Gastroesophageal sphincter (tissue), 4 donors: ENCODE measurements around the gene ELP2. TPM values are rescaled to one million over a fixed set of nuclear protein-coding genes. Genes with fewer than 3 reads are reported as not detected.

Experiments
- ATAC-seq: fragments of 150-250 bp; one replicate; pipeline ENCODE4 v1.9.1; 2016; ENCODE audit warnings: mild to moderate bottlenecking, moderate library complexity
- H3K27ac ChIP-seq, 4 donors: fragments of 200-600 bp; sonication (generic) in 3 of 4; 1 replicate in 3 of 4; 2 replicates in 1 of 4; pipeline ENCODE4 v1.5.1; 2016 to 2019
- H3K27me3 ChIP-seq: fragments of 200-600 bp; sonication (generic); one replicate; pipeline ENCODE4 v1.5.1; 2019
- H3K36me3 ChIP-seq, 2 donors: fragments of 200-600 bp; sonication (generic); one replicate each; pipeline ENCODE4 v1.5.1; 2019; ENCODE audit warnings: control low read depth in 1 of 2
- H3K4me1 ChIP-seq, 3 donors: fragments of 200-600 bp; sonication (generic); 1 replicate in 2 of 3; 2 replicates in 1 of 3; pipeline ENCODE4 v1.5.1; 2016 to 2019; ENCODE audit warnings: control low read depth in 2 of 3
- H3K4me3 ChIP-seq, 2 donors: fragments of 200-600 bp; sonication (generic); one replicate each; pipeline ENCODE4 v1.5.1; 2019; ENCODE audit warnings: mild to moderate bottlenecking in 1 of 2, moderate library complexity in 1 of 2
- H3K9me3 ChIP-seq, 3 donors: fragments of 200-600 bp; sonication (generic); one replicate each; pipeline ENCODE4 v1.5.1; 2017 to 2019; ENCODE audit warnings: control low read depth in 2 of 3
- EP300 ChIP-seq: sonication (generic); formaldehyde crosslinking; IDR thresholded peaks from one replicate; pipeline ENCODE4 v1.6.1; 2017; ENCODE audit warnings: antibody characterized with exemption, mild to moderate bottlenecking
- POLR2A ChIP-seq, 2 donors: fragments of 450-650 bp; IDR thresholded peaks; one replicate each; pipeline ENCODE4 v1.6.1; 2017; ENCODE audit warnings: antibody characterized with exemption in 2 of 2, mild to moderate bottlenecking in 2 of 2, moderate library complexity in 1 of 2
- POLR2AphosphoS5 ChIP-seq: sonication (generic); formaldehyde crosslinking; IDR thresholded peaks from one replicate; pipeline ENCODE4 v1.6.1; 2017; ENCODE audit warnings: antibody characterized with exemption
- WGBS, 2 donors: methylation state at CpG; one replicate each; pipeline ENCODE4 v1.1.5; 2018; ENCODE audit warnings: low coverage in 1 of 2; 5-methylcytosine and 5-hydroxymethylcytosine counted together
- total RNA-seq, 4 donors: library from RNA; depleted of rRNA; stranded (reverse); fragments of >200 nt; gene quantifications; one replicate each; pipeline ENCODE4 v1.1.0, GENCODE V29; 2016
- TF ChIP-seq, protein P1 (sequence below), 4 experiments: fragments of 200-600 bp in 2 of 4; fragments of 450-650 bp in 2 of 4; sonication (generic) in 1 of 4; IDR thresholded peaks; one replicate each; pipeline ENCODE4 v1.5.1; 2017 to 2019; ENCODE audit warnings: antibody characterized with exemption in 4 of 4, mild to moderate bottlenecking in 2 of 4, moderate library complexity in 2 of 4

ELP2 gene
- total RNA-seq, 4 donors from 2014 or later, result 35.6 to 74.1 (median 65.1) TPM

DNA sequence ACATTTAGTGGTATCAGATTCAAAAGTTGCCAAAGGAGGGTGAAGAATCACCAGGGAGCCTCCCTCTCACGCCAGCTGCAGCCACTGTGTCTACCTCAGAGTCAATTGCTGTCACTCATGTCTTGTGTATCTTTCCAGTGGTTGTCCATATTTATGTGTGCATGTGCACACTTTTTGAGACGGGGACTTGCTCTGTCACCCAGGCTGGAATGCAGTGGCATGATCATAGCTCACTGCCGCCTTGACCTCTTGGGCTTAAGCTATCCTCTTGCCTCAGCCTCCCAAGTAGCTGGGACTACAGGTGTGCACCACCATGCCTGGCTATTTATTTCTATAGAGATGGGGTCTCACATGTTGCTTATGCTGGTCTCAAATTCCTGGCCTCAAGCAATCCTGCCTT, 61.6 kb downstream of the ELP2 start:
- 100% methylated on average over 2 to 3 of the region's 3 CpGs for WGBS, 2 donors
- Histone ChIP-seq H3K4me1 (peaks cover 0 to 28% (median 6%) of the 10 kb centered on the region in 3 donors), H3K27me3 (no peaks in the 10 kb centered on the region), H3K9me3 (no peaks in the 10 kb centered on the region), H3K27ac (no peak overlapping the region), H3K36me3 (no peaks in the 10 kb centered on the region), H3K4me3 (no peak overlapping the region)
- no peak for ATAC-seq
- no peak for TF ChIP-seq EP300
- TF ChIP-seq POLR2A (IDR thresholded peaks at IDR 0.05), result no peak
- TF ChIP-seq, protein P1, sequence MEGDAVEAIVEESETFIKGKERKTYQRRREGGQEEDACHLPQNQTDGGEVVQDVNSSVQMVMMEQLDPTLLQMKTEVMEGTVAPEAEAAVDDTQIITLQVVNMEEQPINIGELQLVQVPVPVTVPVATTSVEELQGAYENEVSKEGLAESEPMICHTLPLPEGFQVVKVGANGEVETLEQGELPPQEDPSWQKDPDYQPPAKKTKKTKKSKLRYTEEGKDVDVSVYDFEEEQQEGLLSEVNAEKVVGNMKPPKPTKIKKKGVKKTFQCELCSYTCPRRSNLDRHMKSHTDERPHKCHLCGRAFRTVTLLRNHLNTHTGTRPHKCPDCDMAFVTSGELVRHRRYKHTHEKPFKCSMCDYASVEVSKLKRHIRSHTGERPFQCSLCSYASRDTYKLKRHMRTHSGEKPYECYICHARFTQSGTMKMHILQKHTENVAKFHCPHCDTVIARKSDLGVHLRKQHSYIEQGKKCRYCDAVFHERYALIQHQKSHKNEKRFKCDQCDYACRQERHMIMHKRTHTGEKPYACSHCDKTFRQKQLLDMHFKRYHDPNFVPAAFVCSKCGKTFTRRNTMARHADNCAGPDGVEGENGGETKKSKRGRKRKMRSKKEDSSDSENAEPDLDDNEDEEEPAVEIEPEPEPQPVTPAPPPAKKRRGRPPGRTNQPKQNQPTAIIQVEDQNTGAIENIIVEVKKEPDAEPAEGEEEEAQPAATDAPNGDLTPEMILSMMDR (IDR thresholded peaks at IDR 0.05), result no peak
- TF ChIP-seq POLR2AphosphoS5, result no peak

DNA sequence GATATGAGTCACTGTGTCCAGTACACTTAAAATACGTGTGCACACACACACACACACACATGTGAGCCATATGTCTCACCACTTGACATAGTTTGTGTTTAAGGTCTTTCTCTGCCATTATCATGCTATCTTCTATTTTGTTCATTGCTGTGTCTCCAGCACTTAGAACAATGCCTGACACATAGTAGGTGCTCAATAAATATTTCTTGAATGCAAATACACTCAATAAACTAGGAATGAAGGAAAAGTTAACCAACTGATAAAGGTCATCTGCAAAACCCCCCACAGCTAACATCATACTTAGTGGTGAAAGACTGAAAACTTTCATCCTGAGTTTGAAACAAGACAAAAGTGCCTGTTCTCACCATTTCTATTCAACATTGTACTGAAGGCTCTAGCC, 62.0 kb downstream of the ELP2 start:
- Histone ChIP-seq H3K9me3 (no peaks in the 10 kb centered on the region), H3K4me1 (peaks cover 0 to 24% (median 2%) of the 10 kb centered on the region in 3 donors), H3K4me3 (no peak overlapping the region), H3K27ac (no peak overlapping the region), H3K36me3 (no peaks in the 10 kb centered on the region), H3K27me3 (no peaks in the 10 kb centered on the region)
- no peak for TF ChIP-seq POLR2A (IDR thresholded peaks at IDR 0.05)
- no peak for TF ChIP-seq POLR2AphosphoS5
- TF ChIP-seq, protein P1 (IDR thresholded peaks at IDR 0.05), result no peak
- no peak for TF ChIP-seq EP300
- ATAC-seq, result no peak
- WGBS, 2 donors, result 100% methylated on average over 1 of the region's 1 CpG

DNA sequence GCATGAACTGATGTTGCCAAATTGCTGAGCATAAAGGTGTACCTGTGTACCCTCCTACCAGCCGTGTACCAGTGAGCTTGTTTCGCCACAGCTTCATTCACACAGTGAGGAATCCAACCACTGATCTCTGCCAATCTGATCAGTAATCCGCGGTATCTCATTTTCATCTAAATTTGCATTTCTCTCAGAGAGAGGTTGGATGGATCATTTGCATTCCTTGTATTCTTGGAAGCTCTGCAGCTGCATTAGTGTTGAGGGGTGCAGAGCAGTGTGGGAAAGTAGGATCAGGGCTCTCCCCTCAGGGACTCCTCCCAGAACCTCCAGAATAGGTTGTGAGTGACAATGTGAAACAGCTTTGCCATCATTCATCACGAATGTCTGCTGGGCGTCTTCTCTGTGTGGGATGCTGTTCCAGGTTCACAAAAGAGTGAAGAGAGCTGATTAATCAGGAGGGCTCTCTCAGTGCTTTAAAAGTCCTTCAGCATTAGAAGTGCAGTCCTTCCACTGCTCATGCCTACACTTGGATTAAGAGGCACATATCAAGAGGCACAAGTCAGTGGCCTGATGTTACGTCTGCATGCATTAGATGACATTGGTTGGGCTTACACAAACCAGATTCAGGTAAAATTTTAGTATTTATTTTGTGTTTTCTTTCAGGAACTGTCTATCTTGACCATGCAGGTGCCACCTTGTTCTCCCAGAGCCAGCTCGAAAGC, 65.1 kb downstream of the ELP2 start:
- Histone ChIP-seq H3K36me3 (no peaks in the 10 kb centered on the region), H3K4me1 (peaks cover 0 to 7% (median 0%) of the 10 kb centered on the region in 3 donors), H3K27me3 (no peaks in the 10 kb centered on the region), H3K27ac (no peak overlapping the region), H3K4me3 (no peak overlapping the region), H3K9me3 (no peaks in the 10 kb centered on the region)
- TF ChIP-seq, protein P1 (IDR thresholded peaks at IDR 0.05), result no peak
- TF ChIP-seq POLR2A (IDR thresholded peaks at IDR 0.05) (no peak), EP300 (no peak), POLR2AphosphoS5 (no peak)
- 81 to 91% methylated on average over 7 to 8 of the region's 8 CpGs for WGBS, 2 donors
- ATAC-seq, result no peak

DNA sequence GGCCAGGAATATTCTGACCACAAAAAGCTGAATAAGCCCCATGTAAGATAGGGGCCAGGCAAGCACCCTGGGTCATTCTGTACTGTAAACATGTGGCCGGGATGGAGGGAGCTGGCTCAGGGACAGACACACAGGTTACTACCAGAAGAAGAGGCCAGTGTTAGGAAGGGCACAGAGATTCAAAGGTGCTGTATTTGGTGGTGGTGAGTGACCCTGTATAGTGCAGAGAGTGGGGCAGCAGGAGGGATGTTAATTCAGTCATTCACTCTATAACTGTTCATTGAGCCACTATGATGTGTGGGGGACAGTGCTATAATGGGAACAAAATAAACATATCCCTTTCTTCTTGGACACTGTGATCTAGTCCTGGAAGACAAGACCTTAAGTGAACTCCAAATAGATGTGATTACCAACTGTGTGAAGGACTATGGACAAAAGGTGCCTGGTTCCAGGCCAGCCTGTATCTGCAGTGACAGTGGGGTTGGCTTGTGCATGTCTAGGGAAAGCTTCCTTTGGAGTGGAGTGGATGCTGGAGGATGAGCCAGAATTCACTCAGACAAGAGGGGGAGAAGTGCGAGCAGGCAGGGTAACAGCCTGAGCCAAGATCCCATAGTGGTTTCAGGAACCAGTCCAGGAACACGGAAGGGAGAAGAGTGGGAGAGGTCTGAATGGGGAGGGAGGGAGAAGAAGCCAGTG, 65.9 kb downstream of the ELP2 start:
- 20 to 39% methylated on average over 2 to 3 of the region's 3 CpGs for WGBS, 2 donors
- H3K36me3 ChIP-seq, result no peaks in the 10 kb centered on the region
- H3K4me3 ChIP-seq, result no peak overlapping the region
- H3K27ac ChIP-seq, result no peak overlapping the region
- H3K27me3 ChIP-seq, result no peaks in the 10 kb centered on the region
- H3K9me3 ChIP-seq, result no peaks in the 10 kb centered on the region
- peaks cover 0 to 7% (median 0%) of the 10 kb centered on the region in 3 donors for H3K4me1 ChIP-seq
- TF ChIP-seq POLR2A (IDR thresholded peaks at IDR 0.05) (no peak), EP300 (no peak), POLR2AphosphoS5 (no peak)
- TF ChIP-seq, protein P1 (IDR thresholded peaks at IDR 0.05), result no peak
- ATAC-seq, result no peak
